Stimulated activated CD4-positive, alpha-beta T cell treated with anti-CD3 and anti-CD28 coated beads, Interleukin-1b, Interleukin-23, amount 100 ng/mL, for 4 hours (primary cell): ENCODE data around the gene FES.
"Not testable (repeated sequence)": the region's sequence is repeated elsewhere in the genome, so short reads cannot be mapped to it uniquely, and the experiment has no call there.

Experiments
- DNase-seq, 2 donors: peaks; one replicate each; pipeline ENCODE4 v3.0.0-alpha.2; 2020; ENCODE audit warnings: low read depth in 2 of 2

Gene FES

GRCh38 chr15:90883976-90884718, at the start of gene FES:
FES (plus strand) TSS chr15:90884504; CDS start chr15:90885046, 542 bp downstream.
- DNase-seq = no peak

GRCh38 chr15:90834626-90835025, 49.7 kb upstream of the FES start:
- DNase-seq = no peak

- no peak for DNase-seq
Measured at GRCh38 chr15:90836296-90836871, 47.9 kb upstream of the FES start.

- no peak for DNase-seq
Measured at GRCh38 chr15:90837094-90837493, 47.2 kb upstream of the FES start.

- DNase-seq = peak; percentile 78 to 86
Measured at GRCh38 chr15:90838139-90838538, 46.2 kb upstream of the FES start.

GRCh38 chr15:90838544-90838943, 45.8 kb upstream of the FES start:
- DNase-seq = no peak

- DNase-seq = no peak
Measured at GRCh38 chr15:90839187-90840071, 44.9 kb upstream of the FES start.

- DNase-seq = no peak
Measured at GRCh38 chr15:90840157-90840855, 44.0 kb upstream of the FES start.

GRCh38 chr15:90840954-90841353, 43.4 kb upstream of the FES start:
- DNase-seq = no peak

- no peak for DNase-seq
Measured at GRCh38 chr15:90844696-90845095, 39.6 kb upstream of the FES start.

GRCh38 chr15:90845201-90845949, 38.9 kb upstream of the FES start:
- no peak for DNase-seq

GRCh38 chr15:90849424-90849823, 34.9 kb upstream of the FES start:
- DNase-seq = not testable (repeated sequence)

GRCh38 chr15:90851114-90851513, 33.2 kb upstream of the FES start:
- no peak for DNase-seq

GRCh38 chr15:90851940-90852339, 32.4 kb upstream of the FES start:
- no peak for DNase-seq

- DNase-seq = no peak
Measured at GRCh38 chr15:90855139-90855538, 29.2 kb upstream of the FES start.

- DNase-seq = no peak
Measured at GRCh38 chr15:90857337-90857736, 27.0 kb upstream of the FES start.

GRCh38 chr15:90857883-90858443, 26.3 kb upstream of the FES start:
- no peak for DNase-seq

- DNase-seq = no peak
Measured at GRCh38 chr15:90859234-90860131, 24.8 kb upstream of the FES start.

GRCh38 chr15:90860450-90860849, 23.9 kb upstream of the FES start:
- no peak for DNase-seq
